Thymus (tissue), 14 donors: ENCODE data around the gene CDK5R1. TPM values are rescaled to one million over a fixed set of nuclear protein-coding genes. Genes with fewer than 3 reads are reported as not detected.

Experiments used
- DNase-seq, 9 donors: peaks; one replicate each; pipeline ENCODE4 v3.0.0-alpha.2; 2013; ENCODE audit warnings: low spot score in 9 of 9, low read depth in 6 of 9, missing footprints in 1 of 9
- H3K27ac ChIP-seq, 2 donors: one replicate each; pipeline ENCODE4 v1.5.1; 2013; ENCODE audit warnings: control low read depth in 1 of 2, low read depth in 1 of 2, low read length in 1 of 2, mild to moderate bottlenecking in 1 of 2, moderate library complexity in 1 of 2
- H3K27me3 ChIP-seq, 2 donors: one replicate each; pipeline ENCODE4 v1.5.1; 2013; ENCODE audit warnings: low read length in 1 of 2; ENCODE audit not compliant: control insufficient read depth in 2 of 2, insufficient read depth in 1 of 2
- H3K36me3 ChIP-seq, 2 donors: one replicate each; pipeline ENCODE4 v1.5.1; 2013; ENCODE audit warnings: low read length in 1 of 2, mild to moderate bottlenecking in 1 of 2, moderate library complexity in 1 of 2; ENCODE audit not compliant: control insufficient read depth in 2 of 2, insufficient read depth in 2 of 2
- H3K4me1 ChIP-seq, 2 donors: one replicate each; pipeline ENCODE4 v1.5.1; 2013; ENCODE audit warnings: low read length in 2 of 2; ENCODE audit not compliant: control insufficient read depth in 2 of 2, insufficient read depth in 2 of 2
- H3K4me3 ChIP-seq, 2 donors: one replicate each; pipeline ENCODE4 v1.5.1; 2013; ENCODE audit warnings: low read length in 2 of 2, control low read depth in 1 of 2, mild to moderate bottlenecking in 1 of 2
- H3K9me3 ChIP-seq, 2 donors: one replicate each; pipeline ENCODE4 v1.5.1; 2013; ENCODE audit warnings: low read length in 1 of 2, mild to moderate bottlenecking in 1 of 2; ENCODE audit not compliant: control insufficient read depth in 2 of 2, insufficient read depth in 1 of 2
- WGBS: extraction: QIAGEN DNeasy Blood & Tissue Kit; methylation state at CpG from one replicate; pipeline ENCODE4 v1.1.7; 2013; 5-methylcytosine and 5-hydroxymethylcytosine counted together
- long read RNA-seq, 10 donors: transcript quantifications; one replicate each; lab custom pipeline, GENCODE V29; 2026
- polyA plus RNA-seq: library from polyadenylated mRNA; stranded (reverse); fragments of 200-250 nt; gene quantifications from one replicate; pipeline ENCODE4 v1.2.3, GENCODE V29; 2013
- total RNA-seq: library from RNA; stranded (reverse); fragments of 120-200 nt; gene quantifications from one replicate; pipeline ENCODE4 v1.2.4, GENCODE V29; 2013
- donor health status: healthy.

CDK5R1 gene
- 3.1 TPM for total RNA-seq
- 7.1 TPM for polyA plus RNA-seq
- long read RNA-seq, donor 1: 0 reads
- long read RNA-seq, donor 2: 0 reads
- long read RNA-seq, donor 3: 0 reads
- long read RNA-seq, donor 4: 0 reads
- long read RNA-seq, donor 5, full-length matches to known transcripts: 5 of 5 reads
- long read RNA-seq, donor 5, partial matches to known transcripts: 0 of 5 reads
- long read RNA-seq, donor 5, other reads (novel, unspliced or antisense): 0 of 5 reads
- long read RNA-seq, donor 6: 0 reads
- long read RNA-seq, donor 7, full-length matches to known transcripts: 1 of 1 reads
- long read RNA-seq, donor 7, partial matches to known transcripts: 0 of 1 reads
- long read RNA-seq, donor 7, other reads (novel, unspliced or antisense): 0 of 1 reads
- long read RNA-seq, donor 8, full-length matches to known transcripts: 2 of 2 reads
- long read RNA-seq, donor 8, partial matches to known transcripts: 0 of 2 reads
- long read RNA-seq, donor 8, other reads (novel, unspliced or antisense): 0 of 2 reads
- long read RNA-seq, donor 9: 0 reads
- long read RNA-seq, donor 10, full-length matches to known transcripts: 5 of 5 reads
- long read RNA-seq, donor 10, partial matches to known transcripts: 0 of 5 reads
- long read RNA-seq, donor 10, other reads (novel, unspliced or antisense): 0 of 5 reads

DNA sequence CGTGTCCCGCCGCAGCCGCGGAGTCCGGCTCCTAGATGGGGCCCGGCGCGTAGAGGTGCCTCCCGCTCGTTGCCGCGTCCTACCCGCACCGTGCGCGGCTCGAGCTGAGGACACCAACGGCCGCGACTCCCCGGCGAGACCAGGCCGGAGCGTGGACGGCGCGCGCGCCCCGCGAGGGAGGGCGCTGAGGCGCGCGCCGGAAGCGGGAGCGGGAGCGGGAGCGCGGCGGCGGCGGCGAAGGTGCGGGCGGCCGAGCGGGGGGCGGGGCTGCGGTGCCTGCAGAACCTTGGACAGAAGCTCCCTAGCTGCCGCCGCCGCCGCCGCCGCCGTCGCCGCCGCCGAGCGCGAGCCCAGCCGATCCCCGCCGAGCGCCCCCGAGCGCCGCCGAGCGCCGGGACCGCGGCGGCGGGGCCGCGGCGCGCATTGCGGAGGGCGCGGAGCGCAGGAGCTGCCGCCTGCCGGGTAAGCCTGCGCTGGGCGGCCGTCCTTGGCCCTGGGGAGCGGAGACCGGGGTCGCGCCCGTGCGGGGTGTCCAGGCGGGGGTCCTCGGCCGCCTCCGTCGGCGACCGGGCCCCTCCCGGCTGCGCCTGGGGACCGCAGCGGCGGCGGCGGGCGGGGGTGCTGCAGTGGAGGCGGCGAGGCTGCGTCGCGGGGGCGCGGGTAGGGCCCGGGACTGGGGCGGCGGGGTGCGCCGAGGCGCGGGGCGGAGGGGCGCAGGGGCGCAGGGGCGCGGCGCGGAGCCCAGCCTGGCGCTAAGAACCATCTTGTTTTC lies at the start of gene CDK5R1:
CDK5R1 (plus strand) TSS at position 293 of the 772 bp plus-strand sequence. CDS start 628 bp downstream, outside the sequence.
- DNase-seq: peak in 6 of 9 donors; percentile 42 to 82 (median 58)
- H3K4me3 ChIP-seq: peak within 1 kb of the TSS; percentile 37 to 92
- H3K27ac ChIP-seq: peak within 1 kb of the TSS in 1 of 2 donors; percentile 72
- peaks cover 27 to 37% of the 10 kb centered on the region in 2 donors for H3K4me1 ChIP-seq
- H3K9me3 ChIP-seq: peaks cover 0 to 2% of the 10 kb centered on the region in 2 donors
- WGBS: under 1% methylated on average over 135 of the region's 135 CpGs
- H3K36me3 ChIP-seq: peaks cover 21 to 32% of the 10 kb centered on the region in 2 donors
- H3K27me3 ChIP-seq: peaks cover 0 to 9% of the 10 kb centered on the region in 2 donors

DNA sequence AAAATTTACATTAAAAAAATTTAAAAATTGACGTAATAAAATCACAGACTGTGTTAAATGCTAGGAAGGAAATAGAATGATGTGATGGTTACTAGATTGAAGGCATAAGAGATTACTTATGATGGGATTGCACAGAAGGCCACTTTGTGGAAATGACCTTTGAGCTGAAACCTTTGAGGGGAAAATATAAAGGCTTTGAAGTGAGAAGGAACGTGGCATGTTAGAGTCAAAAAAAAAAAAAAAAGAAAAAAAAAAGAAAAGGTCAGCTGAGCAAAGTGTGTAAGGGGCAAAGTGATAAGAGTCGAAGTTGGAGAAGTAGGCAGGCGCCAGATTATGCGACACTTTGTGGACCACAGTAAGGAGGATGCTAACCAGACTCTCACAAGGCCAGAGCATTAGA lies 46.1 kb upstream of the CDK5R1 start:
- Histone ChIP-seq H3K4me1 (peaks cover 5 to 7% of the 10 kb centered on the region in 2 donors), H3K4me3 (no peak overlapping the region), H3K9me3 (peaks cover 0 to 3% of the 10 kb centered on the region in 2 donors), H3K27me3 (peaks cover 2 to 16% of the 10 kb centered on the region in 2 donors), H3K27ac (no peak overlapping the region), H3K36me3 (no peaks in the 10 kb centered on the region)
- no peak for DNase-seq
- WGBS: 91% methylated on average over 5 of the region's 5 CpGs

DNA sequence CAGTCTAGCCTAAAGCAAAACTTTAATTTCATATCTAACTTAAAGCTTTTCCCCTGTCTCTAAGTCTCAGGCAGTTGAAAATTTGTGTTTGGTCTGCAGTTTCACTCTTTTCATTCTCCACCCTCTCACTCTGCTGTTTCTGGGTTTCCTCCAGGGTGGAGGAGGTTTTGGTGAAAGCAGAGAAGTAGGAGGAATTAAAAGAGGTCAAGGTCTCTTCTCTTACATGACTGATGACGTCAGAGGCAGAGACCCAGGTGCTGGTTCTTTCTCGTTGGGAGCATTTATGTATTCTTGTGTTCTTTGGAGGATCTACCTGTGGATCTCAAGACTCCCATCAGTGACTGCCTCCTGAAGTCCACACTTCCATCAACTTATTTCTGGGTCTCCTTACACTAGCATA lies 44.9 kb upstream of the CDK5R1 start:
- Histone ChIP-seq H3K27ac (no peak overlapping the region), H3K9me3 (peaks cover 0 to 3% of the 10 kb centered on the region in 2 donors)

DNA sequence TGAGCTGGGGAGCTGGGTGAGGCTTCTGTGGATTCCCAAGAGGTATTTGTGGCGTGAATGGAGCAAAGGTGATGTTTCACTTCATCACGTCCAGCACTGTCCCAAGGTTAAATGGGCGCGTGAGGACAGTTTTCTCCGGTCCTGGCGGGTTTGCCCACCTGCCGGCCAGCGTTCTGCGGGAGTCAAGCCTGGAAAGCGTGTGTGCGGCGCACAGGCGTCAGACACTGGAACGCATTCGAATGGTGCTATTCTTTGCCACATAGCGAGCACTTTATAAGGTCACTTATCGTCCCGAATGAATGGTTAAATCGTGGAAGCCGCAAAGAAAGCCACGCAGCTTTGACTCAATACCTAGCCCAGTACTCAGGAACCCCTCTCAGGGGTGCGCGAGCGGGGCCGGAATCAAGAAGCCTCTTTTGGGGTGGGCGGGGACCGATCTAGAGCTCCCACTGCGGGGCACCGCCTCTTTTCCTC lies 42.9 kb upstream of the CDK5R1 start:
- H3K9me3 ChIP-seq: peaks cover 0 to 3% of the 10 kb centered on the region in 2 donors
- 11% methylated on average over 29 of the region's 29 CpGs for WGBS
- H3K4me3 ChIP-seq: peak overlapping the region; percentile 88 to 91
- no peak overlapping the region for H3K27ac ChIP-seq
- DNase-seq: no peak
- peaks cover 2 to 16% of the 10 kb centered on the region in 2 donors for H3K27me3 ChIP-seq
- H3K4me1 ChIP-seq: peaks cover 5 to 7% of the 10 kb centered on the region in 2 donors
- H3K36me3 ChIP-seq: peaks cover 0 to 19% of the 10 kb centered on the region in 2 donors

More for the DNA sequence above, 44.9 kb upstream of the CDK5R1 start:
- H3K27me3 ChIP-seq: peaks cover 2 to 16% of the 10 kb centered on the region in 2 donors
- no peak overlapping the region for H3K4me3 ChIP-seq
- H3K4me1 ChIP-seq: peaks cover 5 to 7% of the 10 kb centered on the region in 2 donors
- H3K36me3 ChIP-seq: peaks cover 0 to 2% of the 10 kb centered on the region in 2 donors
- 91% methylated on average over 2 of the region's 2 CpGs for WGBS
- DNase-seq: no peak

DNA sequence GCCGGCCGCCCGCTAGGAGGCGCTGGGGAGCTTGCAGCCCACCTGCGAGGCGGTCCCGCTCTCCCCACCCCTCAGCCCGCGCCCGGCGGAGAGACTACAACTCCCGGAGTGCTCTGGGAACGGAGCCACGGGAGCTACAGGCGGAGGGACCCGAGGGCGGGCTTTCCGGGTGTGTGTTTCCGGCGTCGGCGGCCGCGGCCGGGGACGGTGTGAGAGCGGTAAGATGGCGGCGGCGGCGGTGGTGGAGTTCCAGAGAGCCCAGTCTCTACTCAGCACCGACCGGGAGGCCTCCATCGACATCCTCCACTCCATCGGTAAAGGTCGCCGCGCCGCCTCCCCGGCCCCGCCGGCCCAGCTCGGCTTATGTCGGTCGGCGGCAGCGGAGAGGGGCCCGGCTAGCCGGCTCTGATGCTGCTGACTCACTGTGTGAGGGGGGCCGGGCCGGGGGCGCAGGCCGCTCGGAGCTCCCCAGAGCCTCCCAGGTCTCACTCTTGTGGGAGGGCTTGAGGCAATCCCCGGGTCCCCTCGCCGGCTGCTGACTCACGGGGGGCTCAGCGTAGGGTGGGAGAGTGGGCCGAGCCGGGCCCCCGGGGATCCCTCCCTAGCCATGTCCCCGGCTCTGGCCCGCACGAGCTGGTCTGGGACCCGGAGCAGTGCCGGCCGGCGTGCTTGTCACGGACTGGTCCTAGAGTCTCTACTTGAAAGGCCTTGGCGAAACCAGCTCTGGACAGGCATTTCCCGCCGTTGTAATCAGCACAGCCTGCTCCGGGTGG lies 42.3 kb upstream of the CDK5R1 start, which contains the start of gene PSMD11:
PSMD11 (plus strand) TSS at position 210 of the 773 bp plus-strand sequence; CDS start at position 224, 14 bp downstream.
- under 1% methylated on average over 74 of the region's 74 CpGs for WGBS
- DNase-seq: peak; percentile 90 to 99 (median 97)
- peak within 1 kb of the TSS; percentile 88 to 91 for H3K4me3 ChIP-seq
- peaks cover 2 to 16% of the 10 kb centered on the region in 2 donors for H3K27me3 ChIP-seq
- peaks cover 5 to 7% of the 10 kb centered on the region in 2 donors for H3K4me1 ChIP-seq
- peak within 1 kb of the TSS; percentile 70 to 75 for H3K27ac ChIP-seq
- peaks cover 3 to 25% of the 10 kb centered on the region in 2 donors for H3K36me3 ChIP-seq
- peaks cover 0 to 3% of the 10 kb centered on the region in 2 donors for H3K9me3 ChIP-seq

DNA sequence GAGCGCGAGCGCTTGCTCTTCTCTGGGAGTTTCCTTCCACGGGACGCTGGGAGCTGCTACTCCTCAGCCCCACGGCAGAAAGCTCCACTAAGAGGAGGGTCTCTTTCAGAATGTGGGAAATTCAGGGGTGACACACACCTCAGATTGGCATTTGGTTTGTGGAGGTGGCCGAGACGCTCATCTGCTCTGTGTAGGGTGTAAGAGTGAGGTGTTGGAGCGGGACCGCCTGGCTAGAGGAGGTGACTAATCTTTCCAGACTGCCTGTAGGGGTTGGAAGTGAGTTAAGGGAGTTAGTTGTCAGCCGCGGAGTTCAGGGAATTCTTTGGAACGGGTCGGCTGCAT lies 41.7 kb upstream of the CDK5R1 start:
- DNase-seq: peak in 1 of 9 donors; percentile 41
- Histone ChIP-seq H3K4me3 (peak overlapping the region; percentile 88 to 91), H3K27ac (peak overlapping the region; percentile 70 to 75), H3K36me3 (peaks cover 6 to 31% of the 10 kb centered on the region in 2 donors), H3K27me3 (peaks cover 2 to 16% of the 10 kb centered on the region in 2 donors), H3K4me1 (peaks cover 5 to 7% of the 10 kb centered on the region in 2 donors), H3K9me3 (peaks cover 0 to 3% of the 10 kb centered on the region in 2 donors)
- under 1% methylated on average over 14 of the region's 14 CpGs for WGBS

DNA sequence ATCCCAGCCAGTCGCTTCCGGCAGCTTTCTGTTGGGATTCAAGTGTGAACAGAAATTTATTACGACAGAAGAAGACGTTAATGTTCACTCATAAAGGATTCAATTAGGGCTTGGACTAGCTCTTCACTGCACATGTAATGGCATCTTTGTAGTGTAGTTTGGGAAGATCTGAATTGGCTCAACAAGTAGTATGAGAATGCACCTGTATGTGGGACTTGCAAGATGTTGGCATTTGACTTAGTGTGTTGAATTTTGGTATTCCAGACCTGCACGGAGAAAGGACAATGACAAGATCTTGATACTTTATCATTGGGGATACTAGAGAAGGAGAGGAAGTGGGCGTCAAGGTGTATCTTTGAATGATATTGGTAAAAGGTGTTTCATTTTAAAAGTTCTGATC lies 41.3 kb upstream of the CDK5R1 start:
- 40% methylated on average over 6 of the region's 6 CpGs for WGBS
- Histone ChIP-seq H3K4me1 (peaks cover 5 to 7% of the 10 kb centered on the region in 2 donors), H3K4me3 (peak overlapping the region; percentile 88 to 91), H3K27ac (no peak overlapping the region), H3K9me3 (peaks cover 0 to 3% of the 10 kb centered on the region in 2 donors), H3K27me3 (peaks cover 2 to 16% of the 10 kb centered on the region in 2 donors), H3K36me3 (peaks cover 7 to 31% of the 10 kb centered on the region in 2 donors)
- no peak for DNase-seq

DNA sequence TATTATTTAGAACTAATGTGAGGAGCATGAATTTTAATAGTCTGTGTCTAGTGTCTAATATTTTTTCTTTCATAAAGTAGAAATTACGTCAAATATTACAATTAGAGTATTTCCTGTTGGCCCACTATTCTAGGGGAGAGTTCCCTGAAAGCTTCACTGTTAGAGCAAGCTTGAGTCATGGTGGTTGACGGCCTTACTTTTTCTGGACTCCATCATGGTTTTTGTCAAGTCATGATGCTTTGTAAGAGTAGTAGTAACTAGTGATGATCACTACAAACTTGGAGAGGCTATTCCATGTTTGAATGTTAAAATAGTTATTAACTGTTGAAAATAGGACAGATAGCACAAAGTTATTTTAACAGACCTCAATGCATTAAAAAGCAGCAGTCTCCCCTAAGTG lies 40.8 kb upstream of the CDK5R1 start:
- H3K4me3 ChIP-seq: no peak overlapping the region
- no peak overlapping the region for H3K27ac ChIP-seq
- peaks cover 10 to 35% of the 10 kb centered on the region in 2 donors for H3K36me3 ChIP-seq
- no peak for DNase-seq
- H3K27me3 ChIP-seq: peaks cover 2 to 16% of the 10 kb centered on the region in 2 donors
- WGBS: 91% methylated on average over 2 of the region's 2 CpGs
- H3K9me3 ChIP-seq: peaks cover 0 to 3% of the 10 kb centered on the region in 2 donors
- H3K4me1 ChIP-seq: peaks cover 5 to 7% of the 10 kb centered on the region in 2 donors
